HL-60 (cell line): Measurements from ENCODE around the gene LMBRD1.

ENCODE experiments used
- DNase-seq, 2 experiments: peaks; one replicate each; pipeline ENCODE4 v3.0.0-alpha.2; 2010 to 2020; ENCODE audit warnings: low read depth in 1 of 2, low spot score in 1 of 2
- H3K27ac ChIP-seq: fragments of 250-450 bp; sonication (Bioruptor Pico); replicated peaks from 2 replicates; pipeline ENCODE4 v1.5.1; 2020; ENCODE audit warnings: mild to moderate bottlenecking, moderate library complexity
- H3K27me3 ChIP-seq: fragments of 250-450 bp; sonication (Bioruptor Pico); 2 replicates; pipeline ENCODE4 v1.5.1; 2021; ENCODE audit warnings: mild to moderate bottlenecking, moderate library complexity; ENCODE audit not compliant: insufficient read depth, poor library complexity, severe bottlenecking
- H3K4me3 ChIP-seq: replicated peaks from 2 replicates; pipeline ENCODE4 v1.5.1; 2011; ENCODE audit warnings: mild to moderate bottlenecking, control low read depth, low read length; ENCODE audit not compliant: insufficient read depth
- CTCF ChIP-seq: IDR thresholded peaks from one replicate; pipeline ENCODE4 v1.5.1; 2011; ENCODE audit warnings: low read length, control low read depth, inconsistent platforms; ENCODE audit not compliant: insufficient read depth
- GABPA ChIP-seq: IDR thresholded peaks from 2 replicates; pipeline ENCODE4 v1.6.1; 2012; ENCODE audit warnings: low read depth
- POLR2AphosphoS5 ChIP-seq: IDR thresholded peaks from 2 replicates; pipeline ENCODE4 v1.6.1; 2012; ENCODE audit warnings: low read depth
- REST ChIP-seq: IDR thresholded peaks from 2 replicates; pipeline ENCODE4 v1.6.1; 2012; ENCODE audit warnings: low read depth; ENCODE audit not compliant: insufficient replicate concordance
- SPI1 ChIP-seq: IDR thresholded peaks from 2 replicates; pipeline ENCODE4 v1.6.1; 2012; ENCODE audit warnings: low read depth, mild to moderate bottlenecking, borderline replicate concordance

Gene LMBRD1

GRCh38 chr6:69841862-69842261 is 45.1 kb upstream of the LMBRD1 start:
- TF ChIP-seq POLR2AphosphoS5 = no peak
- no peak for TF ChIP-seq GABPA
- no peak for TF ChIP-seq CTCF
- no peak for TF ChIP-seq REST
- TF ChIP-seq SPI1 = no peak
- DNase-seq = no peak
- Histone ChIP-seq H3K27me3 (peaks cover 4% of the 10 kb centered on the region), H3K27ac (no peak overlapping the region), H3K4me3 (no peak overlapping the region)

GRCh38 chr6:69835414-69836179 is 38.8 kb upstream of the LMBRD1 start:
- no peak overlapping the region for H3K4me3 ChIP-seq
- H3K27me3 ChIP-seq = no peaks in the 10 kb centered on the region
- peak in 1 of 2 experiments; percentile 19 for DNase-seq
- no peak overlapping the region for H3K27ac ChIP-seq
- TF ChIP-seq REST = no peak
- peak; percentile 58 for TF ChIP-seq CTCF

- no peak overlapping the region for H3K4me3 ChIP-seq
- H3K27me3 ChIP-seq = no peaks in the 10 kb centered on the region
- no peak for DNase-seq
- no peak overlapping the region for H3K27ac ChIP-seq
- TF ChIP-seq GABPA = no peak
- no peak for TF ChIP-seq SPI1
- no peak for TF ChIP-seq REST
- TF ChIP-seq CTCF = no peak
- no peak for TF ChIP-seq POLR2AphosphoS5
Measured at GRCh38 chr6:69832558-69832957, 35.7 kb upstream of the LMBRD1 start.
